Endothelial cell of umbilical vein (primary cell): ENCODE measurements around the gene LARP1. TPM values are rescaled to one million over a fixed set of nuclear protein-coding genes. Genes with fewer than 3 reads are reported as not detected.

Source experiments
- BruUV-seq: library from RNA; stranded (reverse); fragments of 400-500 nt; replicated peaks from 2 replicates; lab custom pipeline; 2021; lab: Mats Ljungman, UMichigan
- CTCF ChIA-PET: fragments of 300-600, 350-600 bp; sonication (Branson Sonifier 250); formaldehyde crosslinking; loops from one replicate; lab custom pipeline; 2021; ENCODE audit warnings: antibody characterized with exemption, inconsistent platforms; lab: Charles Lee
- POLR2A ChIA-PET: fragments of 300-600, 350-600 bp; sonication (Branson Sonifier 250); formaldehyde crosslinking; loops from one replicate; lab custom pipeline; 2021; ENCODE audit warnings: antibody characterized with exemption, inconsistent platforms; lab: Charles Lee
- DNase-seq: peaks from one replicate; pipeline ENCODE4 v3.0.0-alpha.2; 2011; ENCODE audit warnings: low read depth, low spot score
- FAIRE-seq: peaks from 2 replicates; lab custom pipeline; 2011; peaks lifted over from hg19 to GRCh38; lab: Jason Lieb, UNC
- H2AFZ ChIP-seq: 2 replicates; pipeline ENCODE4 v1.6.0; 2012; ENCODE audit warnings: low read depth, low read length, control low read depth, inconsistent platforms
- H3K27ac ChIP-seq: 2 replicates; pipeline ENCODE4 v1.5.1; 2011; ENCODE audit warnings: low read depth, mild to moderate bottlenecking, control low read depth, low read length, moderate library complexity; ENCODE audit not compliant: insufficient read depth
- H3K27me3 ChIP-seq, 2 experiments: 2 replicates each; pipeline versions ENCODE4 v1.6.0 to v1.6.1; 2011; ENCODE audit warnings: low read length in 2 of 2, mixed read lengths in 1 of 2; ENCODE audit not compliant: control insufficient read depth in 2 of 2, insufficient read depth in 2 of 2
- H3K36me3 ChIP-seq, 2 experiments: 2 replicates in 1 of 2; 3 replicates in 1 of 2; pipeline ENCODE4 v1.5.1; 2011; ENCODE audit warnings: low read length in 2 of 2, mild to moderate bottlenecking in 1 of 2, moderate library complexity in 1 of 2; ENCODE audit not compliant: control insufficient read depth in 2 of 2, insufficient read depth in 2 of 2; ENCODE audit errors: extremely low read depth in 1 of 2
- H3K4me1 ChIP-seq: 3 replicates; pipeline ENCODE4 v1.5.1; 2011; ENCODE audit warnings: mild to moderate bottlenecking, low read length; ENCODE audit not compliant: control insufficient read depth, insufficient read depth; ENCODE audit errors: extremely low read depth
- H3K4me2 ChIP-seq: 2 replicates; pipeline ENCODE4 v1.6.1; 2011; ENCODE audit warnings: low read length, control low read depth, mixed read lengths; ENCODE audit not compliant: insufficient read depth
- H3K4me3 ChIP-seq, 3 experiments: fragments of 200-600 bp in 1 of 3; sonication (generic), shearing (Covaris generic) in 1 of 3; replicated peaks in 1 of 3; 2 replicates each; pipeline ENCODE4 v1.5.1; 2011 to 2016; ENCODE audit warnings: control low read depth in 3 of 3, low read length in 3 of 3, mild to moderate bottlenecking in 2 of 3, inconsistent platforms in 1 of 3, low read depth in 1 of 3, moderate library complexity in 1 of 3; ENCODE audit not compliant: insufficient read depth in 1 of 3
- H3K79me2 ChIP-seq: 2 replicates; pipeline ENCODE4 v1.6.0; 2012; ENCODE audit warnings: low read length, inconsistent platforms; ENCODE audit not compliant: control insufficient read depth, insufficient read depth
- H3K9ac ChIP-seq: replicated peaks from 2 replicates; pipeline ENCODE3; 2011; ENCODE audit warnings: low read length, control low read depth; ENCODE audit not compliant: insufficient read depth; ENCODE audit errors: extremely low read depth
- H3K9me1 ChIP-seq: replicated peaks from 3 replicates; pipeline ENCODE4 v1.6.0; 2011; ENCODE audit warnings: mild to moderate bottlenecking, low read length; ENCODE audit not compliant: control insufficient read depth, insufficient read depth; ENCODE audit errors: extremely low read depth
- H3K9me3 ChIP-seq: replicated peaks from 2 replicates; pipeline ENCODE4 v1.5.1; 2012; ENCODE audit warnings: low read length, inconsistent platforms; ENCODE audit not compliant: control insufficient read depth, insufficient read depth
- H4K20me1 ChIP-seq: replicated peaks from 2 replicates; pipeline ENCODE3; 2011; ENCODE audit warnings: mild to moderate bottlenecking, low read length; ENCODE audit not compliant: control insufficient read depth, insufficient read depth; ENCODE audit errors: extremely low read depth
- CTCF ChIP-seq, 2 donors: IDR thresholded peaks; 1 replicate in 1 of 2; 2 replicates in 1 of 2; pipeline ENCODE4 v1.5.1; 2011; ENCODE audit warnings: low read length in 2 of 2, mild to moderate bottlenecking in 2 of 2, moderate library complexity in 2 of 2, control low read depth in 1 of 2, inconsistent platforms in 1 of 2, low read depth in 1 of 2; ENCODE audit not compliant: insufficient read depth in 1 of 2; ENCODE audit errors: extremely low read depth in 1 of 2
- EZH2 ChIP-seq: IDR thresholded peaks from 2 replicates; pipeline ENCODE4 v1.6.1; 2012; ENCODE audit warnings: borderline replicate concordance, low read depth, mild to moderate bottlenecking, moderate library complexity, low read length, inconsistent platforms; ENCODE audit not compliant: severe bottlenecking
- FOS ChIP-seq: IDR thresholded peaks from 2 replicates; pipeline ENCODE4 v1.6.1; 2011; ENCODE audit warnings: mild to moderate bottlenecking, low read length, moderate library complexity, borderline replicate concordance; ENCODE audit not compliant: insufficient read depth
- GATA2 ChIP-seq: IDR thresholded peaks from 2 replicates; pipeline ENCODE4 v1.7.0; 2011; ENCODE audit warnings: low read depth, mild to moderate bottlenecking, moderate library complexity, mixed read lengths, low read length; ENCODE audit not compliant: insufficient read length, insufficient read depth
- JUN ChIP-seq: IDR thresholded peaks from 2 replicates; pipeline ENCODE4 v1.6.1; 2011; ENCODE audit warnings: borderline replicate concordance, low read depth; ENCODE audit not compliant: insufficient read length, insufficient read depth
- MAX ChIP-seq: IDR thresholded peaks from 2 replicates; pipeline ENCODE4 v1.6.1; 2011; ENCODE audit not compliant: insufficient read depth, insufficient read length
- MYC ChIP-seq: IDR thresholded peaks from one replicate; pipeline ENCODE4 v1.6.1; 2011; ENCODE audit warnings: mild to moderate bottlenecking, low read depth, low read length
- POLR2A ChIP-seq: IDR thresholded peaks from 2 replicates; pipeline ENCODE4 v1.6.1; 2012; ENCODE audit warnings: low read depth, mild to moderate bottlenecking, control low read depth, low read length
- POLR2AphosphoS5 ChIP-seq: IDR thresholded peaks from 2 replicates; pipeline ENCODE4 v1.6.1; 2012; ENCODE audit warnings: low read depth, mild to moderate bottlenecking, control low read depth, low read length, moderate library complexity; ENCODE audit not compliant: insufficient read depth
- dilution Hi-C: fragments of 300-500 bp; cut with MboI; formaldehyde crosslinking; loops from one replicate; pipeline ENCODE4 v1.15.0; 2019; ENCODE audit warnings: low sequenced_read_pairs; ENCODE audit not compliant: extremely low pct_ligation_motif_present
- intact Hi-C: fragments of 100-400 bp; cut with micrococcal nuclease; formaldehyde crosslinking; loops from one replicate; pipeline ENCODE4 v1.10.0; 2022
- polyA plus RNA-seq, 4 experiments: library from polyadenylated mRNA; depleted of rRNA in 3 of 4; stranded (reverse) in 3 of 4; unstranded in 1 of 4; fragments of >200 nt; gene quantifications; 2 replicates each; pipeline versions ENCODE4 v1.2.1 to v1.2.3, GENCODE V29; 2011 to 2012; ENCODE audit warnings: missing spikeins in 1 of 4
- total RNA-seq: library from RNA; stranded (reverse); gene quantifications from 2 replicates; pipeline ENCODE4 v1.2.3, GENCODE V29; 2021

LARP1 gene
- total and polyA plus RNA-seq, 2 donors (not counting 3 experiments of a cell fraction or from before 2014, with no cell fraction given), result 70.4 to 252 TPM

- FAIRE-seq (no peak), DNase-seq (no peak)
- no peaks in the 10 kb centered on the region for H3K9me1 ChIP-seq
- H3K9me3 ChIP-seq, result no peaks in the 10 kb centered on the region
- ChIA-PET POLR2A (no interaction called here), CTCF (no interaction called here)
- H3K4me3 ChIP-seq, result no peak overlapping the region
- BruUV-seq, result no TSS peak
- no peaks in the 10 kb centered on the region for H3K4me1 ChIP-seq
- no peak overlapping the region for H3K9ac ChIP-seq
- no peaks in the 10 kb centered on the region for H4K20me1 ChIP-seq
- TF ChIP-seq JUN (no peak), CTCF (IDR thresholded peaks at IDR 0.05; ENCODE audit: extremely low read depth in 1 of 2, insufficient read depth in 1 of 2, low read depth in 1 of 2, low read length in 2 of 2) (no peak), FOS (no peak), MAX (no peak), EZH2 (no peak), MYC (no peak), POLR2AphosphoS5 (no peak), GATA2 (no peak), POLR2A (no peak)
- intact Hi-C loops, result no loop called here
- H3K79me2 ChIP-seq, result no peaks in the 10 kb centered on the region
- H3K27ac ChIP-seq, result no peak overlapping the region
- no peak overlapping the region for H3K4me2 ChIP-seq
- dilution Hi-C loops, result no loop called here
- no peak overlapping the region for H2AFZ ChIP-seq
- no peaks in the 10 kb centered on the region for H3K36me3 ChIP-seq
- no peaks in the 10 kb centered on the region for H3K27me3 ChIP-seq
Measured at GRCh38 chr5:154708207-154708606, 47.0 kb upstream of the LARP1 start.
